HG02938 (cell line): ENCODE measurements around the gene COP1.
"Not testable (repeated sequence)": the region's sequence is repeated elsewhere in the genome, so short reads cannot be mapped to it uniquely, and the experiment has no call there.

Experiments
- ATAC-seq: cut with Tn5 transposase; IDR thresholded peaks from one replicate; pipeline ENCODE4 v1.9.1; 2021; ENCODE audit warnings: mild to moderate bottlenecking, moderate library complexity; ENCODE audit not compliant: unreplicated experiment

Gene COP1

GRCh38 chr1:176206961-176207902, at the start of gene COP1:
Gene COP1, minus strand, starts transcription at chr1:176207286. Its CDS starts 308 bp downstream, at chr1:176206978.
- peak; percentile 79 for ATAC-seq

- no peak for ATAC-seq
Measured at GRCh38 chr1:176252191-176252590, 45.1 kb upstream of the COP1 start.

GRCh38 chr1:176244851-176245250, 37.8 kb upstream of the COP1 start:
- ATAC-seq = no peak

GRCh38 chr1:176243746-176244145, 36.7 kb upstream of the COP1 start:
- no peak for ATAC-seq

- no peak for ATAC-seq
Measured at GRCh38 chr1:176241385-176242015, 34.4 kb upstream of the COP1 start.

- ATAC-seq = not testable (repeated sequence)
Measured at GRCh38 chr1:176233657-176234056, 26.6 kb upstream of the COP1 start.

- ATAC-seq = no peak
Measured at GRCh38 chr1:176227579-176227978, 20.5 kb upstream of the COP1 start.

- ATAC-seq = no peak
Measured at GRCh38 chr1:176225911-176226310, 18.8 kb upstream of the COP1 start.

GRCh38 chr1:176225479-176225875, 18.4 kb upstream of the COP1 start:
- no peak for ATAC-seq

- no peak for ATAC-seq
Measured at GRCh38 chr1:176222196-176222595, 15.1 kb upstream of the COP1 start.

- ATAC-seq = no peak
Measured at GRCh38 chr1:176220100-176220689, 13.1 kb upstream of the COP1 start.

- no peak for ATAC-seq
Measured at GRCh38 chr1:176217461-176218099, 10.5 kb upstream of the COP1 start.

GRCh38 chr1:176216031-176216430, 8.9 kb upstream of the COP1 start:
- ATAC-seq = no peak

GRCh38 chr1:176211396-176212165, 4.5 kb upstream of the COP1 start:
- ATAC-seq = no peak

- ATAC-seq = no peak
Measured at GRCh38 chr1:176208034-176208433, 948 bp upstream of the COP1 start.

- peak; percentile 17 for ATAC-seq
Measured at GRCh38 chr1:176206006-176206960, 803 bp downstream of the COP1 start.

GRCh38 chr1:176205332-176205914, 1.7 kb downstream of the COP1 start:
- ATAC-seq = no peak

GRCh38 chr1:176204655-176205054, 2.4 kb downstream of the COP1 start:
- ATAC-seq = not testable (repeated sequence)

GRCh38 chr1:176203735-176204134, 3.4 kb downstream of the COP1 start:
- ATAC-seq = no peak
